GM19035 (cell line): ENCODE measurements around the gene CEP63.

Experiments
- ATAC-seq: cut with Tn5 transposase; IDR thresholded peaks from one replicate; pipeline ENCODE4 v1.9.1; 2021; ENCODE audit not compliant: unreplicated experiment

The CEP63 gene

GRCh38 chr3:134466331-134466730 lies 19.5 kb upstream of the CEP63 start:
- ATAC-seq, result no peak

DNA sequence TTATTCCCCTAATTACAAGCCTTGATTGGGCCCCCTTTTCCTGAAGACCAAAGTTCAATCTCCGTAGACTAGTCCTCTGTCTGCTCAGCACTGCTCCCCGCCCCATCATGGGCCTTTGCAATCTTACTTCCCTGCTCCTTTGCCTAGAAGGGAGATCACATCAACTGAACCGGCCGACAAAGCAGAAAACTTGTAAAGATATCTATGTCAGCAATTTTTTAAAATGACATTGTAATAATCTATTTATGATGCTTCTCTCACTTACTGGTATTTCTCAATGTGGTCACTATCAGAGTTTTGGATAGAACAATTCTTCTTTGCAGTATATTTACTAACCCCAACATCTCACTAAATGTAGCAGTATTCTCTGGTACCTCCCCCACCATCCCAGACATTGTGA lies 17.3 kb upstream of the CEP63 start:
- ATAC-seq, result no peak

DNA sequence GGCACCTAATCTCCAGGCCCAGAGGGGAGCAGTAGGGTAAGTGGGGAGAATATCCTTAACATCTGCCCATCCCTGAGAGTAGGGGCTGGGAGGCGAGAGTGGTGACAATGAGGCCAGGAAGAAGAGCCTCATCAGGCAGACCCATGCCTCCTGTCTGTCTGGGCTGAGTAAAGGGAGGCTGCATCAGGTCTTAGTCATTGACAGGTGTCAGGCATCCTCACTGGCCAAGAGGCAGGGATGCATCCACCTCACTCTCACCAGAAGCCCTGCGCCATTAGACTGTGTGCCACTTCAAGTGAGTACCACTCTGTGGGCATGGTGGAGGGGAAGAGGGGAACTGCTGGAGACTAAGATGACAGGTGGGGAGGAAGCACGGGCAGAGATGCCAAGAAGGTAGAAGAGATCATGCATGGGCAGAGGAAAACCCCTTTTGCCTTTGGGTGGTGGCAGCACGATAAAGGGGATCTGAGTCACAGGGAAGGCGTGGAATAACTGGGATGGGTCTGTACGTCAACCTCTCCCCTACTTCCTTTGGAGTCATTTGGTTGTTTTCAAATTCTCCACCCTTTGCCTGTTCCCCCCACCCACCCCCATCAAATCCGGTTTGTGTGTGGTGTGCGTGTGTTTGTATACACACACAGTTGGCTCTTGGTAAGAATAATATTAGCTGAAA lies 14.2 kb upstream of the CEP63 start:
- no peak for ATAC-seq

- ATAC-seq, result no peak
Measured at GRCh38 chr3:134472831-134473230, 13.0 kb upstream of the CEP63 start.

DNA sequence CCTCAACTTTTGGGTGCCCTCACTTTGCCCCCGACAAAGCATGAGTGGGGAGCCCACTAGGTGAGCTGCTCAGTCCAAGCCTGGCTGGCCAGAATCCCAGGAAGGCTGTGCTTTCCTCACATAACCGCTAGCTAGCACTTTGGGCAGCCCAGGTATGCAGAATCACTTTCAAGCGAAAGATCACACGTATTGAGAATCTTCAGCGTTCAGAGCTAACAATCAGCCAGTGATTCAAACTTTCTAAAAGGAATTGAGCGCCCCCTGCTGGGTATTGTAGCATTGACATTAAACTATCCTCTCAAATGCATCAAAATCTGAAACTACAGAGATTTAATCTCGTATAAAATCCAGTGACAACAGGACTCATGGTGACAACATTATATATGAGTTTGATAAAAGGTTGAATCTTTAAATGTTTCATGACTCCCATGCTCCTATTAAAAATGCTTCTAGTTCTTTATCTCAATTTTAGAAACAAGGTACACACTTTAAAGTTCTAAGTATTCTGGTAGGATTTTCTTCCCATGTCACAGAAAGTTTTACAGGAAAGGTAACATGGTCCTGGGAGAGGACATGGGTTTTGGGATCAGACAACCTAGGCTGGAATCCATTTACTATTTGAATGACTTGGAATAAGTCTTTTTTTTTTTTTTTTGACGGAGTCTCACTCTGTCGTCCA lies 11.8 kb upstream of the CEP63 start:
- ATAC-seq, result no peak

DNA sequence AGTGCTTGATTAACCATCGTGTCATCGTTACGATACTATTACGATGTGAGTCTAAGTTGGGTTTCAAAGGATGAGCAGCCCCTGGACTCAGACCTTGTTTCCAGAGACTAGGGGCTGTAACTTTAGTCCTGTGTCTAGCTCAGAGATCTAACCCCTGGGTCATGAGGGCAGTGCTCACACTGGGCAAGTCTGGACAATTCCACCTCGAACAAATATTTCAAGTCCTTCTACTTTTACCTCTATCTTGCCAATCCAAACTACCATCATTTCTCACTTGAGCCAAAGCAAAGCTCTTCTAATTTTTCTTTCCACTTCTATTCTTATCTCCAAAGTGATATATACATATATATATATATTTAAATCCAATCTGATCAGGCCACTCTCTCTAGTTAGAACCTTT lies 10.9 kb upstream of the CEP63 start:
- ATAC-seq, result no peak

DNA sequence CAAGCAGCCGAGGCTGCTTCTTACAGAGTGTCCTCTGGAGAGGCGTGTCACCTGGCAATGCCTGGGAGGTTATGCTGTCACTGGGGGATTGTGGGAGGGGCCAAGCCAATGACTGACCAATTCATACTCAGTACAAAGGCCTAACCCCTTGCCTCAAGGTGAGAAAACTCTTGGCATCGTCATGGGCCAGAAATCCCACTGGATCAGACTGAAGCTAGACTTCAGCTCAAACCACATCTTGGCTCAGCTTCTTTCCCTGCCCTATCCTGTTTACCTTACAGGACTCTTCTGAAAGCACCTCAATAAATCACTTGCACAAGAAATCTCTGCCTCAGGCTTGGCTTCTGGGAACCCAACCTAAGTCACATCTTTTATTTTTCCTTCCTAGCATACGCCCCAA lies 9.6 kb upstream of the CEP63 start:
- no peak for ATAC-seq

GRCh38 chr3:134477002-134477401 lies 8.9 kb upstream of the CEP63 start:
- no peak for ATAC-seq

GRCh38 chr3:134477938-134478337 lies 7.9 kb upstream of the CEP63 start:
- ATAC-seq, result no peak

DNA sequence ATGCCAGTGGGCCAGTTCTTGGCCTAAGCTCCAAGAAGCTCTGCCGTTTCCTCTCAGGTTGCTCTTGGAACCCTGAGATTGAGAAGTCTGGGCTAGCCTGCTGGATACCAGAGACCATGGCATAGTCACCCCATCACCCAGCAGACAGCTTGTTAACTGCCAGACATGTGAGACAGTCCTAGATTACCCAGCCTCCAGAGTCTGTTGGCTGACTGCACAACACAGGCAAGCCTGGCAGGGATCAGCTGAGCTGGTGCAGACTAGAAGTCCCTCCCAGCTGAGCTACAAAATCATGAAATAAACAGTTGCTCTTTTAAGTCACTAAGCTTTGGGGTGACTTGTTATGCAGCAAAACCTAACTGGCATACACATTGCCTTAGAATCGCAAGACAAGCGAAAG lies 5.3 kb upstream of the CEP63 start:
- ATAC-seq, result no peak

GRCh38 chr3:134481166-134481565 lies 4.7 kb upstream of the CEP63 start:
- ATAC-seq, result no peak

GRCh38 chr3:134482622-134483021 lies 3.2 kb upstream of the CEP63 start:
- no peak for ATAC-seq

DNA sequence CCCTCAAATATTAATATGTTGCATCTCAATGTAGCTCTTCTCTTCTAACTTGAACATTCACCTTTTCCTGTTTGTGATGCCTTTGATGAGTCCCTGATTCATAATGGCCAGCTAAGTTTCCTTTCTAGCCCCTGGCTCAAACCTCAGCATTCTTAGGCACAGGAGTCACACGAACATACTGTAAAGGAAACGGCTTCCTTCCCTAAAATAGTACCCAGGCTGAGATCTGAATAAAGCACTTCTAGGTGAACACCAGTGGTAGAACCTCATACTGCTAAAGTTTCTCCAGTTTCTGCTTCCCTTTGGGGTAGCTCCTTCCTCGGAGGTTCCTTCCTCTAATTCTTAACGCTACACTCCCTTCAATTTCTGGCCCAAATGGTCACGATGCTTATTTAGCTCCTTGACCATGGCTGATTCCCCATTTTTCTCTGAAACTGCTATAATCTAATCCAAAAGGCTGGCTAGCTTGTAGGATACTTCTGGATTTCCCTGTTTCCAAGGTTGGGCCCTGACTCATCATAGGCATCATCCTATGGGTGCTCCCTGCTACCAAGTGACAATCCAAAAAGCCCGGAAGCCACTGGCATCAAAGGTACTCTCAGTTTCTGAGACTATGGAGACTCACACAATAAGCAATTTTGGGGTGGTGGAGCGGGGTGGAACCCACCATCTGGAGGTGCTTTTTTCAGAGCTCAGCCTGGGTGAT lies 2.5 kb upstream of the CEP63 start:
- ATAC-seq, result no peak

- peak; percentile 11 for ATAC-seq
Measured at GRCh38 chr3:134485075-134485717, 661 bp upstream of the CEP63 start.

- peak; percentile 18 for ATAC-seq
Measured at GRCh38 chr3:134486577-134487041, 752 bp downstream of the CEP63 start.

DNA sequence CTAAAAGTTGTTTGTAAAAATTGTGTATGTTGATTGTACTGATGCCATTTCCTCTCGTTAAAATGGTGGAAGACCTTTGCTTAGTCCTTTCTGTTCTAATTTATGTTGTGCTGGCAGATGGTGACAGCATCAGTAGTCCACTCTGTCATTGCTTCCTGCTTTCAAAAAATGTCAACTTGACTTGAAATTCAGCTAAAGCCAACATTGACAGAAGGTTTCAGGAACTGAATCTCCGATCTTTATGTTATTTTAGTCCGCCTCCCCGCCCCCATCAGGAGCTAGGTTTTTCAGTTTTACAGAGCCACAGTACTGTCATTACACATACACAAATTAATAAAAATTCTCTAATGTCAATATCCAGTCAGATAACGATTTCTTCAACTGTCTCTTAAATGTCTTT lies 1.5 kb downstream of the CEP63 start:
- ATAC-seq, result no peak

GRCh38 chr3:134494495-134494894 lies 8.6 kb downstream of the CEP63 start:
- ATAC-seq, result no peak

- no peak for ATAC-seq
Measured at GRCh38 chr3:134495980-134496379, 10.1 kb downstream of the CEP63 start.

GRCh38 chr3:134496471-134497071 lies 10.7 kb downstream of the CEP63 start:
- no peak for ATAC-seq

DNA sequence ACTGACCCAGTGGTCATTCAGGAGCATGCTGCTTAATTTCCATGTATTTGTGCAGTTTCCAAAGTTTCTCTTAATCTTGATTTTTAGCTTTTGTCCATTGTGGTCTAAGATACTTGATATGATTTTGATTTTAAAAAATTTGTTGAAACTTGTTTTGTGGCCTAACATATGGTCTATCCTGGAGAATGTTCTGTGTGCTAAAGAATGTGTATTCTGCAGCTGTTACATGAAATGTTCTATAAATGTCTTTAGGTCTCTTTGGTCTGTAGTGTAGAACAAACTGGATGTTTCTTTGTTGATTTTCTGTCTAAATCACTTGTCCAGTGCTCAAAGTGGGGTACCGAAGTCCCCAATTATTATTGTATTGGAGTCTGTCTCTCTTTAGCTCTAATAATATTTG lies 17.4 kb downstream of the CEP63 start:
- ATAC-seq, result no peak

DNA sequence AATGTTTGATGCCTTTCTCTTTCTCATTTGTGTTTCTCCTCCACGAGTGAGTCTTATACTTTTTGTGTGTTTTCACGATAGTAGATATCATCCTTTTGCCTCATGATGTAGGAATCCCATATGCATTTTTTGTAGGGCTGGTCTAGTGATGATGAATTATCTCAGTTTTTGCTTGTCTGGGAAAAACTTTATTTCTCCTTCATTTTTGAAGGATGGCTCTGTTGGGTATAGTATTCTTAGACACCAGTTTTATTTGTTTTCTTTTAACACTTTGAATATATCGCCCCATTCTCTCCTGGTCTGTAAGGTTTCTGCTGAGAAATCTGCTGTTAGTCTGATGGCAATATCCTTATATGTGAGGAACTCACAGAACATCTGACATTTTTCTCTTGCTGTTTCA lies 18.3 kb downstream of the CEP63 start:
- no peak for ATAC-seq
